HG02852 (cell line): ENCODE results near the gene PAH.
A peak's percentile ranks its signal among the peaks of the same experiment; 100 is the strongest.

Experiments
- ATAC-seq: cut with Tn5 transposase; IDR thresholded peaks from one replicate; pipeline ENCODE4 v1.9.1; 2021; ENCODE audit warnings: mild to moderate bottlenecking, moderate library complexity; ENCODE audit not compliant: unreplicated experiment

The PAH gene

DNA sequence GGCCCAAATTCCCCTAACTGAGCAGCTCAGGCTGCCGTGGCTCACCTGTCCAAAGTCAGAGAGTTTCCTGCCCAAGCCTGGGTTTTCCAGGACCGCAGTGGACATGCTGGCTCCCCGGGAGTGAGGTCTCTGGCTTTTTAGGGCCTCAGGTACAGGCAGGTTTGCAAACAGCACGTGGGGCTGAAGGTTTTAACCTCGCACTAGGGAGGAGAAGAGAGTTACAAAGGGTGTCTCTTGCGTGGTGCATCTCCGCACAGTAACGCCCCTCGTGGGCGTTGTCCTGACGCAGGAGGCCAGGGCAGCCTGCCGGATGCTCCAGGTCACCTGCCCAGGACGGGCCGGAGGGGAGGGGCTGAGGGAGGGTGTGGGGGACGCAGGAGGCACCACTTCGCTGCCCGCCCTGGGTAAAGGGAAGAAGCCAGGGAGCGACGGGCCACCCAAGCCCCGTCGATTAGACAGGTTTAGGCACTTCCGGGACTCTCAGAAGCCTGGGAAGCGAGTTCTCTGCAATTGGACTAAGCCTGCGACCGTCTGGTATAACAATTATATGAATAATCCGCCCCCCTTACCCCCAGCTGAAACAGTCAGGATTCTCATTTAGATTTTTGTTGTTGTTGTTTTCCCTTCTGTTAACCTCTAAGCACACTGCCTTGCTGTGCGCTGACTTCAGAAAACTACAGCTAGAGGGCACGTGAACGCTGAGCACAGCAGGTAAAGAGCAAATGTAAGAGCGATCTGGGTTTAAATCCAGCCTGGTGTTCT lies at the start of gene PAH:
Gene PAH, minus strand, starts transcription at position 219 of the 762 bp plus-strand sequence. Its CDS starts 114 bp downstream, at position 105.
- no peak for ATAC-seq

GRCh38 chr12:102966200-102966863 lies 49.3 kb upstream of the PAH start:
- ATAC-seq, result no peak

GRCh38 chr12:102965281-102966155 lies 48.5 kb upstream of the PAH start:
- ATAC-seq, result no peak

GRCh38 chr12:102964872-102965271 lies 47.8 kb upstream of the PAH start:
- no peak for ATAC-seq

DNA sequence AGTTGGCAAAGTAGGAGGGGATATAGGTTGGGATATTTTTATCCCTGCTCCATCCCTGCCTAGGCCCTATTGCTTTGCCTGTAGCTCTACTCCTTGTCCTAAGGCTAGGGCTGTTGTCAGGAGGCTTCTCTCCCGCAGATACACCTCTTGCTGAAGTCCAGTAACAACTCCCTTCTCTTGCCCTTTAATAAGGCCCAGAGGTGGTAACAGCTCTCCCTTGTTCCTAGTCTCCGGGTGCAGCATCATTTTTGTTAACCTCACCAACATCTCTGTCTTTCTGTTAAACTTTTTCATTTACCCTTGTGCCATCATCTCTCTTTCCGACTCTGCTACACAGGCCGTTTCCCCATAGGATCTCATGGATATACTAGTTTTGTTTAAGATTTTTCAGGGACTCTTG lies 46.8 kb upstream of the PAH start:
- no peak for ATAC-seq

GRCh38 chr12:102962986-102963385 lies 45.9 kb upstream of the PAH start:
- no peak for ATAC-seq

DNA sequence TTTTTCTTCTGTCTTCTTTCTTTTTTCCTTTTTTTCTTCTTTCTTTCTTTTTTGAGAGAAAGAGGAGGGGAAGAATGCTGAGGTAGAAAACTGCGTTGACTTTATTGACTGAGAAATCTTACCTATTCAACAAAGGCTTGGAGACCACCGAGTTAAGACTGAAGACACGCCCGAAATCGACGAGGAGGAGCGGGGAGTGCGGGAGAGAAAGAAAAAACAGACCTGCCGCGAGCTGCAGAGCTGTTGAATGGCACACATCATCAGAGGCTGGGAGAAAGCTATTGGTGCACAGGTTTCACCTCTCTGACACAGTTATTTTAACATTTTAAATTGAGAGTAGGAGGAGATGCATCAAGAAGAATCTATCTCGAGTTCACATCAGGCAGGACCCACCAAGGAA lies 45.5 kb upstream of the PAH start:
- ATAC-seq, result no peak

- no peak for ATAC-seq
Observed at GRCh38 chr12:102961466-102961855, 44.4 kb upstream of the PAH start.

DNA sequence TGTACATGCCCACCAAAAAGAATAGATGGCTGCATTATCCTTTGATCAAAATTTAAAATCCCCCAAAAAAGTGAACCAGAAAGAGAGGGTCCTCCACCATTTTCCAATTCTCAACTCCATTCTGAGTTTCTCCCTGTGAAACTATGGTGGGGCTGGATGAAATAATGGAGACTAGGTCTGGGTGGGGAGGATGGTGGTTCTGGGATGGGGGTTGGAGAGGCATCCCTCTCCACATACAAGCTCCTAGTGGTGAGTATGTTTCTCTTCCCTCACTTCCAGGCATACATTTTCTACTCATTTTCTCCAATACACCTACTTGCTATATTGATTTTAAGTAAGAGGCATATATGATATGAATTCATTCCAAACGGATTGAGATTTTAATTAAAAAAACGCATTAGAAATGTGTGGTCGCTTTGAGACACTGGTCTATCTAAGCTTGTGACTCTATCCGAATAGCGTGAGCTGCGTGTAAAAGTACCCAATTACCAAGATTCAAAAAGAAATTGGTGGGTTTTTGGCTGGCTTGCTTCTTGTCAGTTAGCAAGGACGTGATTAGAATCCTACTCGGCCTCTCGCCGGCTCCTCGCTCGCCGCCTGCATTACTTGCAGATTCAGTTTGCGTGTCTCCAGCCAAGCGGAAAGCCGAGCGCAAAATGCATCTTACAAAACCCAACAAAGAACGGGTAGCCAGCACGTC lies 43.9 kb upstream of the PAH start:
- ATAC-seq, result no peak

DNA sequence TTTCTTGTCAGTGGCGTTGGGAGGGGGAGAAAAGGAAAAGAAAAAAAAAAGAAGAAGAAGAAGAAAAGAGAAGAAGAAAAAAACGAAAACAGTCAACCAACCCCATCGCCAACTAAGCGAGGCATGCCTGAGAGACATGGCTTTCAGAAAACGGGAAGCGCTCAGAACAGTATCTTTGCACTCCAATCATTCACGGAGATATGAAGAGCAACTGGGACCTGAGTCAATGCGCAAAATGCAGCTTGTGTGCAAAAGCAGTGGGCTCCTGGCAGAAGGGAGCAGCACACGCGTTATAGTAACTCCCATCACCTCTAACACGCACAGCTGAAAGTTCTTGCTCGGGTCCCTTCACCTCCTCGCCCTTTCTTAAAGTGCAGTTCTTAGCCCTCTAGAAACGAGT lies 42.3 kb upstream of the PAH start:
- no peak for ATAC-seq

- no peak for ATAC-seq
Observed at GRCh38 chr12:102958830-102959176, 41.8 kb upstream of the PAH start.

DNA sequence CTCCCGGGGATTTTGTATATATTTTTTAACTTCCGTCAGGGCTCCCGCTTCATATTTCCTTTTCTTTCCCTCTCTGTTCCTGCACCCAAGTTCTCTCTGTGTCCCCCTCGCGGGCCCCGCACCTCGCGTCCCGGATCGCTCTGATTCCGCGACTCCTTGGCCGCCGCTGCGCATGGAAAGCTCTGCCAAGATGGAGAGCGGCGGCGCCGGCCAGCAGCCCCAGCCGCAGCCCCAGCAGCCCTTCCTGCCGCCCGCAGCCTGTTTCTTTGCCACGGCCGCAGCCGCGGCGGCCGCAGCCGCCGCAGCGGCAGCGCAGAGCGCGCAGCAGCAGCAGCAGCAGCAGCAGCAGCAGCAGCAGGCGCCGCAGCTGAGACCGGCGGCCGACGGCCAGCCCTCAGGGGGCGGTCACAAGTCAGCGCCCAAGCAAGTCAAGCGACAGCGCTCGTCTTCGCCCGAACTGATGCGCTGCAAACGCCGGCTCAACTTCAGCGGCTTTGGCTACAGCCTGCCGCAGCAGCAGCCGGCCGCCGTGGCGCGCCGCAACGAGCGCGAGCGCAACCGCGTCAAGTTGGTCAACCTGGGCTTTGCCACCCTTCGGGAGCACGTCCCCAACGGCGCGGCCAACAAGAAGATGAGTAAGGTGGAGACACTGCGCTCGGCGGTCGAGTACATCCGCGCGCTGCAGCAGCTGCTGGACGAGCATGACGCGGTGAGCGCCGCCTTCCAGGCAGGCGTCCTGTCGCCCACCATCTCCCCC lies 41.2 kb upstream of the PAH start:
- ATAC-seq, result peak; percentile 64

GRCh38 chr12:102957339-102958050 lies 40.5 kb upstream of the PAH start, which contains the start of gene ASCL1:
Gene ASCL1, plus strand, starts transcription at chr12:102957674. Its CDS starts 571 bp downstream, at chr12:102958245.
- ATAC-seq, result no peak

- ATAC-seq, result no peak
Observed at GRCh38 chr12:102956738-102957327, 39.8 kb upstream of the PAH start.

GRCh38 chr12:102955926-102956737 lies 39.1 kb upstream of the PAH start:
- no peak for ATAC-seq

GRCh38 chr12:102954134-102954533 lies 37.1 kb upstream of the PAH start:
- no peak for ATAC-seq

GRCh38 chr12:102953221-102953620 lies 36.2 kb upstream of the PAH start:
- no peak for ATAC-seq

DNA sequence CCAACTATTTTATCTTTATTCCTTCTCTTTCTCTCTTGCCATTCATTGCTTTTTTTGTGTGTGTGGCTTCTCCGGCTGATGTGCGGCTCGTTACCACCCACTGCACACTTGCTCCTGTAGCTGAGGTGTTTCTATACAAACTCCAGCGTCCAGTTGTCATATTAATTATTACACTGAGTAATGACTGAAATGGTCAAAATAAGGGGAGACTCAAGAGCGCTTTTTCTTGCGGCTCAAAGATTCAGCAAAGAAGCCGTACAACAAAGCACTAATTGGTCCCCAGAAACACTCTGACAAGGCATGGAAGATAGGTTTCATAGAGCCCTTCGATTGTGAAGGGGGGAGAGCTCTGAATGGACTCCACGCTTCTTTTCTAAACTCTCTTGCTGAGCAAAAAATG lies 34.8 kb upstream of the PAH start:
- no peak for ATAC-seq
